GM23248 (cell line): ENCODE data around the gene ASS1.

Experiments
- EZH2 ChIP-seq: fragments of 200-600 bp; sonication (generic); IDR thresholded peaks from 2 replicates; pipeline ENCODE4 v1.6.1; 2018; ENCODE audit warnings: antibody characterized with exemption, mild to moderate bottlenecking; ENCODE audit not compliant: insufficient read depth, poor library complexity, severe bottlenecking
- EZH2phosphoT487 ChIP-seq: fragments of 200-600 bp; sonication (generic); IDR thresholded peaks from 2 replicates; pipeline ENCODE4 v1.6.1; 2018; ENCODE audit warnings: antibody characterized with exemption, moderate library complexity, mild to moderate bottlenecking, low read depth; ENCODE audit not compliant: insufficient read depth

DNA sequence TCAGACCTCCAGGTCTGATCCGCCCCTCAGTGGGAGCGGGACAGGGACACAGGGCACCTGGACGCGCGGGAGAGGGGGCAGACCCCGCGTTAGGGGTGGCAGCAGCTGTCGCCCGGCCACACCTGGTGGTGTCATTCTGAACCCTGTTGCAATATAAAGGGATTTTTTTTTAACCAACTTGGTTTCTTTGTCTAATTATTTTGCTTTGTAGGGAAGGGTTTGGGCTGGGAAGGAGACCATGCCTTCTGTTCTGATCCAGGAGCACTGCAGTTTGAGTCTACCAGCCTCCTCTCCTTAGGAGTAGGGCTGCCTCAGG is 10.9 kb upstream of the ASS1 start:
- no peak for TF ChIP-seq EZH2
- no peak for TF ChIP-seq EZH2phosphoT487
